SK-N-SH (cell line): ENCODE results near the gene CALM1.

Source experiments
- CTCF ChIP-seq: fragments of 200-600 bp; sonication (generic); IDR thresholded peaks from 2 replicates; pipeline ENCODE4 v1.6.1; 2017; ENCODE audit warnings: antibody characterized with exemption, mild to moderate bottlenecking, moderate library complexity
- EP300 ChIP-seq, 2 experiments: IDR thresholded peaks; 2 replicates each; pipeline versions ENCODE4 v1.4.0 to v1.6.1; 2012; ENCODE audit warnings: borderline replicate concordance in 1 of 2, low read depth in 1 of 2, low read length in 1 of 2
- FOSL2 ChIP-seq: IDR thresholded peaks from 2 replicates; pipeline ENCODE4 v1.4.0; 2012; ENCODE audit warnings: low read depth, mild to moderate bottlenecking, moderate library complexity, borderline replicate concordance
- MXI1 ChIP-seq: IDR thresholded peaks from 2 replicates; pipeline ENCODE4 v1.6.1; 2012; ENCODE audit warnings: mild to moderate bottlenecking, low read depth, low read length, improper control_type of control experiment
- POLR2AphosphoS5 ChIP-seq: IDR thresholded peaks from 2 replicates; pipeline ENCODE4 v1.6.1; 2012; ENCODE audit warnings: low read depth, low read length
- REST ChIP-seq: IDR thresholded peaks from 2 replicates; pipeline ENCODE4 v1.6.1; 2012; ENCODE audit warnings: mild to moderate bottlenecking, low read depth, low read length, moderate library complexity

DNA sequence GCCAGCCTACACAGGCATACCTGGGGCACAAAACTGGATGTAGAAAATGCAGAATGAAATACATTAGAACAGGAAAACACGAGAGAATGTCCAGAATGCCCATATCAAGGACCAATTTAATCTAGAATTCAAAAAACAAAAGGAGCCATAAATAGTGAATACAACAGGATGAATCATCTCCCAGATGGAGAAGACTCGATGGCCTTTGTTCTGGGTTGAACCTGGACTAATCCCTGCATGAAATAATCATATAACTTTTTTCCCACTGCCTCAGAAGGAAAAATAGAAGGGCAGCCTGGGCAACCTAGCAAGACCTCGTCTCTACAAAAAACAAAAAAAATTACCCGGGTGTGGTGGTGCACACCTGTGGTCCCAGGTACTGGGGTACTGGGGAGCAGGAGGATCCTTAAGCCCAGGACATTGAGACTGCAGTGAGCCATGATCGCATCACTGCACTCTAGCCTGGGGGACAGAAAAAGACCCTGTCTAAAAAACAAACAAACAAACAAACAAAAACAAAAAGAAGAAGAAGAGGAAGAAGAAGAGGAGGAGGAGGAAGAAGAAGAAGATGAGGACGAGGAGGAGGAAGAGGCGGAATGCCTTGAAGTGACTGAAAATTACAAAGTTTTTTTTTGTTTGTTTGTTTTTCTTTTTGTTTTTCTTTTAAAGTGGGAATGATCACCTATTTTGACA lies 34.8 kb upstream of the CALM1 start:
- TF ChIP-seq POLR2AphosphoS5 = no peak
- TF ChIP-seq REST = no peak
- TF ChIP-seq CTCF = no peak
- TF ChIP-seq EP300 (IDR thresholded peaks at IDR 0.05; ENCODE audit: borderline replicate concordance in 1 of 2, low read depth in 1 of 2, low read length in 1 of 2) = no peak
- TF ChIP-seq FOSL2 = no peak
- TF ChIP-seq MXI1 = no peak
